HG03460 (cell line): ENCODE data around the gene AP3B1.
"Not testable (repeated sequence)": the region's sequence is repeated elsewhere in the genome, so short reads cannot be mapped to it uniquely, and the experiment has no call there.

Experiments used
- ATAC-seq: cut with Tn5 transposase; IDR thresholded peaks from one replicate; pipeline ENCODE4 v1.9.1; 2021; ENCODE audit not compliant: unreplicated experiment

Gene AP3B1

DNA sequence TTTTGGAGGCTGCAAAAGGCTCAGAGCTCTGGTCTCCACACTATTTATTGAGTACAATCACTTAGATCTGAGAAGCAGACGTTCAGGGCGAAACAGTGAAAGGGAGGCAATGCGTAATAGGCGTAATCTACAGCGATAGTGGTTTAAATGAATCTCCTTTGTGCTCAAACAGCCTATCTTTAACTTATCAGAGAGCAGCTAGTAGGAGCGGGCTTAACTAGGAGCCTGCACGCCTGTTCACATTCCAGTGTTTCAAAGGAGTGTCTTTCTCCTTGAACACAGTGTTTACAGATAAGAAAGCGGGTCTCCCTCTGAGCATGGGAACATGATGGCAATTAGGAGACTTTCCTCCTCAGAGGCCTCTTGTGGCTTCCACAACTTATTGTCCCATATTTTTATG lies 49.4 kb downstream of the AP3B1 start:
- ATAC-seq, result no peak

DNA sequence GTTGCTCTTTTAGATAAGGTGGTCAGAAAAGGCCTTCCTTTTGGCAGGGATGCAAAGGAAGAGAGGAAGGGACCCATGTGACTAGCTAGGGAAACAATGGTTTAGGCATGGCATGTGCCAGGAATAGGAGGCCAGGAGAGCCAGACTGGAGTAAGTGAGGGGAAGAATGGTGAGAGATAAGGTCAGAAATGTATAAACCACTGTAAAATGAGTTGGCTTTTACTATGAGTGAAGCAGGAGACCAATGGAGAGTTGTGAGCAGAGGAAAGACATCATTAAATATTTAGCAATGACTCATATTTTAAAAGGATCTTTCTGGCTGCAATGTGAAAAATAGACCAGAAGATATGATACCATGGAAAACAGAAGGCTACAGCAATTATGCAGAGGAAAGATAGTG lies 50.9 kb downstream of the AP3B1 start:
- ATAC-seq, result no peak

GRCh38 chr5:78243091-78243490 lies 51.4 kb downstream of the AP3B1 start:
- no peak for ATAC-seq

GRCh38 chr5:78242001-78242400 lies 52.5 kb downstream of the AP3B1 start:
- no peak for ATAC-seq

GRCh38 chr5:78237911-78238310 lies 56.6 kb downstream of the AP3B1 start:
- ATAC-seq, result no peak

DNA sequence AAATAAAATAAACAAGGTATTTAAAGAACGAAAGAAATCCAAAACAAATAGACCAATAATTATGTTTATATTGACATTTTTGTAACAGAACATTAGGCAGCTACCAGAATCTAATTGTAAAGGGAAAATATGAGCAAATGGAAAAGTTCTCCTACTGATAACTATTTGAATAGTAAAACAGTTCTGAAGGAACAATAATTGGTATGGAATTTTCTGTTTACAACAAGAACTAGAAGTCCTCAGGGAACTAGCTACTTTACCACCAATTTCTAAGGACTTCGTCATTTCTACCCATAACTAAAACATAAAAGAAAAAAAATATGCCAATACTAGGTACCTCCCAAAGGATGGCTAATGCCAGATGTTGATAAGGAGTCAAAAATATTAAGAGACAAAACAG lies 58.5 kb downstream of the AP3B1 start:
- ATAC-seq, result no peak

DNA sequence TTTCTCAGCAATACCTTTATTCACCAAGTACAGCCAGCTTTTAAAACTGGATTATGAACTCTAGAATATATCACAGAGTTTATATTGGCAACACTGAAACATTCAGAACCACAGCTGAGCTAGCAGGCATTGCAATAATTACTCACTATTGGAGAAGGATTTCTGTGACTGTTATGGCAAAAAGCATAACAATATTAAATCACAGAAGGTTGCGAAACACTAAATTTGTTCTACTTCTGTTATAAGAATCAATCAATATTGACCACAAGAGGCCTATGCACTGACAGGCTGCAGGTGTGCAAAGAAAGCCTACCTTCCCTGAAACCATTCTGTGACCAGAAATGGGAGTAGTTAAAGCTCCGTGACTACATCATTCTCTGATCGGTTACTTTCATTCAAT lies 59.2 kb downstream of the AP3B1 start:
- ATAC-seq, result no peak

DNA sequence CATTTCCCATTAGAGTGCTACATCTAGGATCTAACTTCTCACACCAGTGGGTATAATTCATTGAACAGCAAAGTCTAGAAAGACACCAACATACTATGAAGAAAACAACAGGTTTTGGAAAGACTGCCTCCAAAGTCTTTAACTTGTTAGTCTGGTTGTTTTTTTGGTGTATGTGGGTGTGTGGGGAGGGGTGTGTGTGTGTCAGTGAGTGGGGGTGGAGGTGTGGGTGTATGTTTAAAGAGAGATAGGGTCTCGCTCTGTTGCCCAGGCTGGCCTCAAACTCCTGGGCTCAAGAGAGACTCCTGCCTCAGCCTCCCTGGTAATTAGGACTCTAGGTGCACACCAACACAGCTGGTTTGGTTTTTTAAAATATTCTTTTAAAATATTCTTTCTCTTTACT lies 59.7 kb downstream of the AP3B1 start:
- ATAC-seq, result no peak

DNA sequence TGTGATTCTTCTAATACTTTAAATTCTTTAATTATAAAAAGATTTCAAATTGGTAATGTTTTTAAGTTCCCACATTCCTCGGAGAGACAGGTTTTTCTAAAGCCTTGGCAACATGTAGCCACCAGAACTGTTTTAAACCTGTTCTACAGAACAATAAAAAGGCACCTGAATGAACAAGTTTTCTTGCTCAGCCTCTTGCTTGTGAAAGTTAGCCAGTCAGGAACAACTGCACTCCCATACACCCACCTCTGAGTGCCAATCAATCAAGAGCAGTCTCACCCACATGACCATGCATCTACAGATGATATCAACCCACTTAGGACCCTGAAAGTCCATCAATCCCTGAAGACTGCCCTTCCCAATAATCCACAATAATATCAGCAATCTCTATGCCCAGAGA lies 62.3 kb downstream of the AP3B1 start:
- no peak for ATAC-seq

GRCh38 chr5:78224358-78224757 lies 70.1 kb downstream of the AP3B1 start:
- no peak for ATAC-seq

DNA sequence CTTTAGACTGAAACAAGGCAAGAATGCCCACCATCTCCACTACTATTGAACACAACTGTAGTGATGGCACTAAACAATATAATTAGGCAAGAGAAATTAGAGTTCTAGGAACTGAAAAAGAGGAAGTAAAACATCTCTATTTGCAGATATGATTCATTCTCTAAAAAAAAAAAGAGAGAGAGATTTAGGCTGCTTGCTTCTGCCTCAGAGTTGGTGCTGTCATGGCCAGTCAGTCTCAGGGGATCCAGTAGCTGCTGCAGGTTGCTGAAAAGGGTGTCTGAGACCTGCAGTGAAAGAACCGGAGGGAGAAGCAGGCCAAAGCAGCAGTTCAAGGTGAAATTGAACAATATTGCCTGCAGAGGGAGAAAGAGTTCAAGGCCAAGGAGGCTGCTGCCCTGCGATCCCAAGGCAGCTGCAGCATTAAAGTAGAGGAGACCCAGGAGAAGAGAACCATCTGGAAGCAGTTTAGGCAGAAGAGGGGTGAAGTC lies 72.5 kb downstream of the AP3B1 start:
- ATAC-seq, result peak; percentile 98

- ATAC-seq, result no peak
Measured at GRCh38 chr5:78221467-78221866, 73.0 kb downstream of the AP3B1 start.

- no peak for ATAC-seq
Measured at GRCh38 chr5:78215972-78216371, 78.5 kb downstream of the AP3B1 start.

DNA sequence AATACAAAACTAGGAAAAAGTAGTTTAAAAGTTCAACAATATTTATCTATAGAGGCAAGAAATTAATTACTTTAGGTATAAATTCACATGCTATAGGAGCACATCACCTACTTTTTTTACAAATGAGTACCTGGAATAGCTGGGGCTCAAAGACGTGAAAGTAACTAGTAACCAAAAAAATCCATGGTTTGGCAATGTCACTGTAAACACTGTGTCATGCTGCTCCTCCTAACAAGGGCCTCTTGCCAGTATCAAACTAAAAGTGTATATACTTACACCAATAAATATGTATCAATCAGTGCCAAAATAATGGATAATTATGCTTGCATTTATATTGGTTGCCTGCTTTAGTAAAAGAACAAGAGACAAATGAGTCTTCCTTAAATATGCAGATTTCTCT lies 78.9 kb downstream of the AP3B1 start:
- no peak for ATAC-seq

- ATAC-seq, result no peak
Measured at GRCh38 chr5:78213799-78214198, 80.7 kb downstream of the AP3B1 start.

- ATAC-seq, result no peak
Measured at GRCh38 chr5:78211052-78211451, 83.4 kb downstream of the AP3B1 start.

DNA sequence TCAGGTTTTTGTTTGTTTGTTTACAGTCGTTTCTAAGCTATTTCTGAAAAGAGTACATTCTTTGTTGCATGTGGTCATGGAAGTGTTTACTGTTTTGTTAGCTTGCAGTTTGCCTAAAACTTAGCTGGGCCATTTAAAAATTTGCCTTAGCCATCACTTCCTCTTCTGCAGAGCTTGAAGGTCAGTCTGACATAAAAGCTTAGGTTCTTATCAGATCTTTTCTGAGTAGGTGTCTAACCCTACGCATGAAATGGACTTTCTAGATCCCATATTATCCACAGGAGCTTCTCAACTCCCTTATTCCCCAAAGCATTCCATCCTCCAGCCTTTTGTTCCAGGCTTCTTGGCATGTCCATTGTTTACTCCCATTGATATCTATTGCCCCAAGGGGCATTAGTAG lies 90.3 kb downstream of the AP3B1 start:
- ATAC-seq, result no peak

- ATAC-seq, result no peak
Measured at GRCh38 chr5:78203815-78204214, 90.7 kb downstream of the AP3B1 start.

- no peak for ATAC-seq
Measured at GRCh38 chr5:78190402-78190801, 104.1 kb downstream of the AP3B1 start.

DNA sequence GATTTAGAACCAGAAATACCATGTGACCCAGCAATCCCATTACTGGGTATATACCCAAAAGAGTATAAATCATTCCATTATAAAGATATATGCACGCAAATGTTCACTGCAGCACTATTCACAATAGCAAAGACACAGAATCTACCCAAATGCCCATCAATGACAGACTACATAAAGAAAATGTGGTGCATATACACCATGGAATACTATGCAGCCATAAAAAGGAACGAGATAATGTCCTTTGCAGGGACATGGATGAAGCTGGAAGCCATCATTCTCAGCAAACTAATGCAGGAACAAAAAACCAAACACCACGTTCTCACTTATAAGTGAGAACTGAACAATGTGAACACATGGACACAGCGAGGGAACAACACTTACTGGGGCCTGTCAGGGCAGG lies 105.8 kb downstream of the AP3B1 start:
- ATAC-seq, result not testable (repeated sequence)

- ATAC-seq, result no peak
Measured at GRCh38 chr5:78187172-78187571, 107.3 kb downstream of the AP3B1 start.

- ATAC-seq, result no peak
Measured at GRCh38 chr5:78182838-78183237, 111.7 kb downstream of the AP3B1 start.

GRCh38 chr5:78178356-78178755 lies 116.1 kb downstream of the AP3B1 start:
- ATAC-seq, result no peak

DNA sequence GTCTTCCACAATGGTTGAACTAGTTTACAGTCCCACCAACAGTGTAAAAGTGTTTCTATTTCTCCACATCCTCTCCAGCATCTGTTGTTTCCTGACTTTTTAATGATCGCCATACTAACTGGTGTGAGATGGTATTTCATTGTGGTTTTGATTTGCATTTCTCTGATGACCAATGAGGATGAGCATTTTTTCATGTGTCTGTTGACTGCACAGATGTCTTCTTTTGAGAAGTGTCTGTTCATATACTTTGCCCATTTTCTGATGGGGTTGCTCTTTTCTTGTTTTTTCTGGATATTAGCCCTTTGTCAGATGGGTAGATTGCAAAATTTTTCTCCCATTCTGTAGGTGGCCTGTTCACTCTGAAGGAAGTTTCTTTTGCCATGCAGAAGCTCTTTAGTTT lies 124.2 kb downstream of the AP3B1 start:
- not testable (repeated sequence) for ATAC-seq
